Bronchial epithelial cell (primary cell): ENCODE data around the gene CMTM6. TPM values are rescaled to one million over a fixed set of nuclear protein-coding genes. Genes with fewer than 3 reads are reported as not detected.

Source experiments
- DNase-seq: peaks from one replicate; pipeline ENCODE4 v3.0.0-alpha.2; 2010; ENCODE audit warnings: low read depth
- FAIRE-seq: peaks from 2 replicates; lab custom pipeline; 2011; peaks lifted over from hg19 to GRCh38; lab: Jason Lieb, UNC
- H3K27me3 ChIP-seq: 2 replicates; pipeline ENCODE4 v1.5.1; 2011; ENCODE audit warnings: low read length; ENCODE audit not compliant: control insufficient read depth, insufficient read depth
- H3K36me3 ChIP-seq: 2 replicates; pipeline ENCODE4 v1.5.1; 2011; ENCODE audit warnings: low read length; ENCODE audit not compliant: control insufficient read depth, insufficient read depth
- H3K4me3 ChIP-seq: 2 replicates; pipeline ENCODE4 v1.5.1; 2011; ENCODE audit warnings: mild to moderate bottlenecking, low read depth, low read length, control low read depth
- total RNA-seq: library from RNA; depleted of rRNA; stranded (reverse); fragments of >200 nt; gene quantifications from 2 replicates; pipeline ENCODE4 v1.2.1, GENCODE V29; 2014
- TF ChIP-seq, protein P1 (sequence below): IDR thresholded peaks from 2 replicates; pipeline ENCODE4 v1.5.1; 2011; ENCODE audit warnings: mild to moderate bottlenecking, moderate library complexity, low read length, control low read depth, inconsistent platforms; ENCODE audit not compliant: insufficient read depth, severe bottlenecking

CMTM6 gene
- total RNA-seq, 1 donor from 2014 or later, result 95.8 TPM

DNA sequence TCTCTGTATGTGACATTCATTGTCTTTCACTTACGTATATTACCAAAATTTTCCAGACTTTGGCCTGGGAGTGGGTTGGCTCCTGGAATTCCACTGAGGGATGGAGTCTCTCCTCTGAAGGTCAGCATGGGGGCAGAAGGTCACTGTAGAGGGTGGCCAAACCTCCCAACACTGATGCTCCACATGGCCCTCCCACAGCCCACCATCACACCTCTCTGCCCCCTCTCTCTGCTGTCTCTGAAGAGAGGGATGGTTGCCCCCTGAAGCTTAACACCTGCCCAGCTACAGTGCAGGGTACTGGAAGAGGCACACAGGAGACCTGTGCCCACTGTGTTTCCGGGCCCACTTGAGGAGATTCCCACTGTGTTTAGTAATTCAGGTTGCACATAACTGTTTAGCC lies 52.2 kb downstream of the CMTM6 start:
- no peak for FAIRE-seq
- Histone ChIP-seq H3K36me3 (peaks cover 1% of the 10 kb centered on the region), H3K27me3 (no peaks in the 10 kb centered on the region), H3K4me3 (no peak overlapping the region)
- DNase-seq, result no peak
- TF ChIP-seq, protein P1, sequence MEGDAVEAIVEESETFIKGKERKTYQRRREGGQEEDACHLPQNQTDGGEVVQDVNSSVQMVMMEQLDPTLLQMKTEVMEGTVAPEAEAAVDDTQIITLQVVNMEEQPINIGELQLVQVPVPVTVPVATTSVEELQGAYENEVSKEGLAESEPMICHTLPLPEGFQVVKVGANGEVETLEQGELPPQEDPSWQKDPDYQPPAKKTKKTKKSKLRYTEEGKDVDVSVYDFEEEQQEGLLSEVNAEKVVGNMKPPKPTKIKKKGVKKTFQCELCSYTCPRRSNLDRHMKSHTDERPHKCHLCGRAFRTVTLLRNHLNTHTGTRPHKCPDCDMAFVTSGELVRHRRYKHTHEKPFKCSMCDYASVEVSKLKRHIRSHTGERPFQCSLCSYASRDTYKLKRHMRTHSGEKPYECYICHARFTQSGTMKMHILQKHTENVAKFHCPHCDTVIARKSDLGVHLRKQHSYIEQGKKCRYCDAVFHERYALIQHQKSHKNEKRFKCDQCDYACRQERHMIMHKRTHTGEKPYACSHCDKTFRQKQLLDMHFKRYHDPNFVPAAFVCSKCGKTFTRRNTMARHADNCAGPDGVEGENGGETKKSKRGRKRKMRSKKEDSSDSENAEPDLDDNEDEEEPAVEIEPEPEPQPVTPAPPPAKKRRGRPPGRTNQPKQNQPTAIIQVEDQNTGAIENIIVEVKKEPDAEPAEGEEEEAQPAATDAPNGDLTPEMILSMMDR, result no peak

DNA sequence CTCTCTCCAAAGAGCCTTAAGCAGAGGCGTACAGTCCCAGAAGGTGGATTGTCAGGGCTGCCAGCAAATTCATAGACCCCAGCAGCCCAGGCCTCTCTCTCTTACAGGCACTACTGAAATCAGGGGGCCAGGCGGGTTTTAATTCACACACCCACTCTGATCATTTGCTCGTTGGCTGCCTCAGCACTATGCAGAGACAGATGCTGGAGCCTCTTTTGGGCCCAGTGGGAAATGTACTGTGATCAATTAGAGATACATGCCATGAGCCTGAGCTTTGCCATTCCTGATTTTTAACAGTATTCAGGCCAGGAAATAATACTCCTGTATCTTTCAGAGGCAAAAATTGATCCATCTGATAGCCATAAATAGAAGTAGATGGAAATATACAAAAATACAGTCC lies 53.0 kb downstream of the CMTM6 start:
- TF ChIP-seq, protein P1, result no peak
- Histone ChIP-seq H3K27me3 (no peaks in the 10 kb centered on the region), H3K36me3 (peaks cover 1% of the 10 kb centered on the region), H3K4me3 (no peak overlapping the region)
- DNase-seq (no peak), FAIRE-seq (no peak)

DNA sequence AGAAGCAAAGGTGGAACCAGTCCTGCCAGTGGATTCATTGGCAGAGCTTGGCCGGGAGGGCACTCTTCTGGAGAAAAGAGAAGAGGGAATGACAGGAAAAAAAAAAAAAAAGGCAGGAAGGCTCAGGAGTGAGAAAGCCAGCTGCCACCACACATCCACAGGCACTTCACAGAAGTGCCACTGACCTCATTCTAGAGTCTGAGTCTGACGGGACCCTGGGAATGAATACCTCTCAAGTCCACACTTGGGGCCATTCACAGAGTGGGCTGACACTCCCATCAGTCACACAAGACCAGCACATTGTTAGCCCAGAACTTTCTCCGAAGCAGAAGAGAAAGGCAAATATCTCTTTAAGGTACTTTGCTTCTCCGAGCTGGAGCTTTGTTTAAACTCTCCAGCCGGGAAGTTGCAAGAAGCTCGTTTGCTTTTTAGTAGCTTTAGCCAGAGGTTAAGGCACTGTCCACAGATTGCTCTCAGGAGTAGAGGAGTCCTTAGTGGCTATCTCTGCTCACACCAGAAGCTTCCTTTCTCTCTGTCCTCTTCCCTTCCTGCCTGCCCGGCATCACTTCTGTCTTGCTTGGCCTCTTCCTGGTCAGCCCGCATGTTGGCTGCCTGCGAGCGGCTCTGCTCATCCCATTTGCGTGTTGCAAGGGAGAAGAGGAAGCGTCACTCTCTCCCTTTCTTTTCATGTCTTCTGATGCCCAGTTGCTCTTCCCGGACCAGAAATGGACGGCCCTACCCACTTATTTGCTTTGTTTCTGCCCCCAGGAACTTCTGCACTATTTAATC lies 53.8 kb downstream of the CMTM6 start:
- Histone ChIP-seq H3K4me3 (no peak overlapping the region), H3K27me3 (no peaks in the 10 kb centered on the region), H3K36me3 (no peaks in the 10 kb centered on the region)
- DNase-seq (no peak), FAIRE-seq (no peak)
- TF ChIP-seq, protein P1, result no peak

DNA sequence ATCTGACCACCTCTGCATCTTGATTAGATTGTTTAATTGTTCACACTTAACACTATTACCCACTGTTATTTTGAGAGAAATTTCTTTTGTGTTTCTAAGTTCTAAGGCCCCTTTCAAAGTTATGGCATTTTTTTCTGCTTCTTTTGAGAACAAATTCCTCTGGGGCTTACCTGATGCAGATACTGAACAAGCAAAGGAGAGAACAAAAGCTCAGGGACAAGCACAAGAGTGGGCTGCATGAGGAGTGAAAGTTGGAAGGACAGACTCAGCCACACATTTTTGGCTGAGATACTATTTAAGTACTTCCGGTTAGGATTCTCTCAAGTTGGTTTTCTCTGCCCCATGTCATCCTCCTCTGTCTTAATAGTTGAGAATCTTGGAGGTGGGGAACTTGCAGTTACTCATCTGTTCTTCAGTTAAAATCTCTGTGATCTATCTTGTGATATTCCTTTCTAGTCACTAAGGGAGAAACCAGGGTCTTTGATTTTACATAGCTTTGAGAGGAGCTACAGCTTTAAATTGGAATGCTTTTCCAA lies 54.7 kb downstream of the CMTM6 start:
- Histone ChIP-seq H3K27me3 (no peaks in the 10 kb centered on the region), H3K4me3 (no peak overlapping the region), H3K36me3 (no peaks in the 10 kb centered on the region)
- TF ChIP-seq, protein P1, result no peak
- DNase-seq, result no peak
- FAIRE-seq, result no peak

DNA sequence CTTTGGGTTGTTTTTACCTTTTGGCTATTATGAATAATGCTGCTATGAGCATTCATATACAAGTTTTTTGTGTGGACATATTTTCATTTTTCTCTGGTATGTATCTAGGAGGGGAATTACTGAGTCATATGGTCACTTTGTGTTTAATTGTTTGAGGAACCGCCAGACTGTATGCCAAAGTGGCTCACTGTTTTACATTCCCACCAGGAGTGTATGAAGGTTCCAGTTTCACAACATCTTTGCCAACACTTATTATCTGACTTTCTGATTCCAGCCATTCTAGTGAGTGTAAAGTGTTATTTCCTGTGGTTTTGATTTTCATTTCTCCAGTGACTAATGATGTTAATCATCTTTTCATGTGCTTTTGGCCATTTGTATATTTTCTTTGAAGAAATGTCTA lies 59.2 kb downstream of the CMTM6 start:
- TF ChIP-seq, protein P1, result no peak
- no peaks in the 10 kb centered on the region for H3K27me3 ChIP-seq
- DNase-seq (peak; percentile 99), FAIRE-seq (no peak)
- H3K36me3 ChIP-seq, result no peaks in the 10 kb centered on the region
- no peak overlapping the region for H3K4me3 ChIP-seq
